ENCODE data around the gene TALDO1. TPM values are rescaled to one million over a fixed set of nuclear protein-coding genes. Genes with fewer than 3 reads are reported as not detected.

TALDO1 gene
- total RNA-seq, 1 experiment from 2014 or later = 314 TPM

GRCh38 chr11:746289-747157, 741 bp upstream of the TALDO1 start (continued):
- TF ChIP-seq ZNF532 (CRISPR knock-in tag; IDR thresholded peaks at IDR 0.05; ENCODE audit: borderline replicate concordance) (0 out of 2 replicates have a peak, but pooled peaks have one; percentile 15), ZBTB43 (CRISPR knock-in tag; IDR thresholded peaks at IDR 0.05) (peak; percentile 66; the same call in 1 of the 2 replicates)

GRCh38 chr11:748007-748359, 719 bp downstream of the TALDO1 start:
- Mint-ChIP-seq H3K9me3 (no peaks in the 10 kb centered on the region), H3K4me3 (peak overlapping the region; percentile 80), H3K27ac (no peak overlapping the region), H3K36me3 (peaks cover 14% of the 10 kb centered on the region), H3K4me1 (peaks cover 36% of the 10 kb centered on the region), H3K27me3 (ENCODE audit: low read depth) (no peaks in the 10 kb centered on the region)
- POLR2A ChIA-PET = interaction anchor here (1.1 to 1.5 kb wide), 4 partner anchors 14 to 29 kb away, joined by 3 to 5 read pairs (median 5); partner anchors contain the start of gene GATD1
- no peak for ATAC-seq
- no peak for DNase-seq (ENCODE audit: low spot score)
- CTCF ChIA-PET = interaction anchor here (1.7 to 2.3 kb wide), 4 partner anchors 15 to 36 kb away, joined by 6 to 30 read pairs (median 8); partner anchors contain the start of gene GATD1
- TF ChIP-seq NR1H2 (CRISPR knock-in tag; IDR thresholded peaks at IDR 0.05) (no peak), FOXK1 (CRISPR knock-in tag; IDR thresholded peaks at IDR 0.05) (0 out of 2 replicates have a peak, but pooled peaks have one; percentile 41), TCF7 (CRISPR knock-in tag; IDR thresholded peaks at IDR 0.05; ENCODE audit: low read depth) (peak; percentile 6; the same call in 1 of the 2 replicates), NFE2L1 (CRISPR knock-in tag; IDR thresholded peaks at IDR 0.05) (peak; percentile 29; the same call in 1 of the 2 replicates)

- POLR2A ChIA-PET = no interaction called here
- Mint-ChIP-seq H3K4me3 (peak overlapping the region; percentile 52), H3K4me1 (peaks cover 24% of the 10 kb centered on the region), H3K27ac (peak overlapping the region; percentile 70), H3K36me3 (peaks cover 14% of the 10 kb centered on the region), H3K27me3 (ENCODE audit: low read depth) (no peaks in the 10 kb centered on the region), H3K9me3 (no peaks in the 10 kb centered on the region)
- CTCF ChIA-PET = interaction anchor here (0.7 to 0.9 kb wide), 3 partner anchors 10 to 44 kb away, joined by 3 read pairs; no protein-coding TSS in a partner anchor
- DNase-seq (ENCODE audit: low spot score) (no peak), ATAC-seq (no peak)
- TF ChIP-seq E2F1 (CRISPR knock-in tag; IDR thresholded peaks at IDR 0.05) (no peak), AR (CRISPR knock-in tag; IDR thresholded peaks at IDR 0.05) (no peak), ERG (CRISPR knock-in tag; IDR thresholded peaks at IDR 0.05) (no peak), HMGA2 (CRISPR knock-in tag; IDR thresholded peaks at IDR 0.05) (no peak), MLX (CRISPR knock-in tag; IDR thresholded peaks at IDR 0.05) (no peak), ATF1 (CRISPR knock-in tag; IDR thresholded peaks at IDR 0.05) (no peak), ATF2 (CRISPR knock-in tag; IDR thresholded peaks at IDR 0.05; ENCODE audit: borderline replicate concordance, low read depth) (no peak), ATF6 (CRISPR knock-in tag; IDR thresholded peaks at IDR 0.05) (no peak)
Measured at GRCh38 chr11:749731-750130, 2.5 kb downstream of the TALDO1 start.

Data from WTC11 (cell line).